K562 (cell line): ENCODE measurements around the gene INTS6L. TPM values are rescaled to one million over a fixed set of nuclear protein-coding genes. Genes with fewer than 3 reads are reported as not detected.

Experiments used
- ATAC-seq: fragments of 200-7000 bp; cut with Tn5 transposase; 3 replicates; pipeline ENCODE4 v1.9.1; 2020; ENCODE audit warnings: moderate library complexity
- BruUV-seq: library from RNA; stranded (reverse); fragments of 400-500 nt; replicated peaks from 2 replicates; lab custom pipeline; 2021; lab: Mats Ljungman, UMichigan
- CTCF ChIA-PET: fragments of 300-600 bp; formaldehyde crosslinking; extraction: SDS; loops from one replicate; lab custom pipeline; 2021; ENCODE audit warnings: low intra/inter-chr PET ratio; lab: Yijun Ruan, JAX
- POLR2A ChIA-PET: fragments of 300-600, 350-650 bp; sonication (Branson Sonifier 250); formaldehyde crosslinking; extraction: SDS; loops from one replicate; lab custom pipeline; 2021; ENCODE audit warnings: antibody characterized with exemption, inconsistent platforms; lab: Yijun Ruan, JAX
- DNase-seq, 4 experiments: peaks; one replicate each; pipeline versions ENCODE4 v3.0.0 to v3.0.0-alpha.2; 2011 to 2018; ENCODE audit warnings: low spot score in 3 of 4, mixed read lengths in 3 of 4; ENCODE audit errors: extremely low read depth in 1 of 4
- FAIRE-seq: peaks from 2 replicates; lab custom pipeline; 2011; peaks lifted over from hg19 to GRCh38; lab: Jason Lieb, UNC
- H2AFZ ChIP-seq: 2 replicates; pipeline ENCODE4 v1.6.0; 2011; ENCODE audit warnings: low read depth, low read length, control low read depth, inconsistent platforms
- H3K27ac ChIP-seq: fragments of 200-600 bp; 3 replicates; pipeline ENCODE4 v1.8.0; 2011; ENCODE audit warnings: low read depth, mild to moderate bottlenecking, control low read depth, inconsistent platforms, low read length, moderate library complexity, mixed read lengths; ENCODE audit errors: extremely low read depth
- H3K27me3 ChIP-seq, 2 experiments: fragments of 300-600 bp in 1 of 2; 2 replicates in 1 of 2; 3 replicates in 1 of 2; pipeline versions ENCODE4 v1.6.0 to v1.8.0; 2011; ENCODE audit warnings: inconsistent platforms in 2 of 2, low read length in 2 of 2, mild to moderate bottlenecking in 1 of 2, mixed read lengths in 1 of 2, moderate library complexity in 1 of 2; ENCODE audit not compliant: control insufficient read depth in 2 of 2, insufficient read depth in 2 of 2
- H3K36me3 ChIP-seq: fragments of 300-600 bp; 3 replicates; pipeline ENCODE4 v1.8.0; 2011; ENCODE audit warnings: mild to moderate bottlenecking, low read length, inconsistent platforms; ENCODE audit not compliant: control insufficient read depth, insufficient read depth
- H3K4me1 ChIP-seq, 2 experiments: fragments of 200-600 bp in 1 of 2; replicated peaks in 1 of 2; 2 replicates in 1 of 2; 3 replicates in 1 of 2; pipeline versions ENCODE4 v1.5.1 to v1.8.0; 2011; ENCODE audit warnings: inconsistent platforms in 2 of 2, low read length in 2 of 2, mild to moderate bottlenecking in 1 of 2, mixed read lengths in 1 of 2, moderate library complexity in 1 of 2; ENCODE audit not compliant: control insufficient read depth in 2 of 2, insufficient read depth in 2 of 2
- H3K4me2 ChIP-seq: 2 replicates; pipeline ENCODE4 v1.6.1; 2011; ENCODE audit warnings: low read length, control low read depth, inconsistent platforms, mixed read lengths; ENCODE audit not compliant: insufficient read depth
- H3K4me3 ChIP-seq: fragments of 200-600 bp; sonication (generic), shearing (Covaris generic); 2 replicates; pipeline ENCODE4 v1.5.1; 2016; ENCODE audit warnings: control low read depth, inconsistent platforms
- H3K79me2 ChIP-seq: fragments of 200-600 bp; 3 replicates; pipeline ENCODE4 v1.8.0; 2011; ENCODE audit warnings: low read length, inconsistent platforms; ENCODE audit not compliant: control insufficient read depth, insufficient read depth
- H3K9ac ChIP-seq, 2 experiments: 2 replicates each; pipeline versions ENCODE4 v1.6.0 to v1.6.1; 2011; ENCODE audit warnings: low read depth in 2 of 2, low read length in 2 of 2, control low read depth in 1 of 2, inconsistent platforms in 1 of 2, mild to moderate bottlenecking in 1 of 2, mixed read lengths in 1 of 2; ENCODE audit not compliant: insufficient read depth in 1 of 2
- H3K9me1 ChIP-seq: one replicate; pipeline ENCODE4 v1.6.0; 2011; ENCODE audit warnings: inconsistent platforms, mild to moderate bottlenecking, low read length, moderate library complexity; ENCODE audit not compliant: control insufficient read depth, insufficient read depth
- H3K9me3 ChIP-seq: replicated peaks from 2 replicates; pipeline ENCODE4 v1.5.1; 2011; ENCODE audit warnings: low read depth, low read length, inconsistent platforms; ENCODE audit not compliant: control insufficient read depth, insufficient read depth
- H4K20me1 ChIP-seq: replicated peaks from 2 replicates; pipeline ENCODE4 v1.6.1; 2011; ENCODE audit warnings: low read length, inconsistent platforms, mixed read lengths; ENCODE audit not compliant: control insufficient read depth, insufficient read depth
- ATF7 ChIP-seq: fragments of 450-650 bp; IDR thresholded peaks from 2 replicates; pipeline ENCODE4 v1.7.1; 2014; ENCODE audit warnings: mild to moderate bottlenecking, moderate library complexity
- KHSRP ChIP-seq: fragments of 450-650 bp; IDR thresholded peaks from 2 replicates; pipeline ENCODE4 v1.6.1; 2017
- MAFF ChIP-seq: IDR thresholded peaks from 2 replicates; pipeline ENCODE4 v1.6.1; 2012; ENCODE audit warnings: low read length, improper control_type of control experiment
- MCM5 ChIP-seq: fragments of 450-650 bp; IDR thresholded peaks from 2 replicates; pipeline ENCODE4 v1.6.1; 2016; ENCODE audit warnings: low read depth
- NFIC ChIP-seq: fragments of 450-650 bp; IDR thresholded peaks from 2 replicates; pipeline ENCODE4 v1.6.1; 2017; ENCODE audit warnings: mild to moderate bottlenecking, inconsistent platforms
- NUFIP1 ChIP-seq: fragments of 450-650 bp; IDR thresholded peaks from 2 replicates; pipeline ENCODE4 v1.6.1; 2018; ENCODE audit not compliant: partially characterized antibody
- POLR3G ChIP-seq: IDR thresholded peaks from 2 replicates; pipeline ENCODE4 v1.6.1; 2011; ENCODE audit not compliant: insufficient read length, insufficient replicate concordance; ENCODE audit errors: extremely low read depth
- RAD51 ChIP-seq: fragments of 450-650 bp; IDR thresholded peaks from 2 replicates; pipeline ENCODE4 v1.7.1; 2016; ENCODE audit warnings: low read depth, mild to moderate bottlenecking, borderline replicate concordance
- RBBP5 ChIP-seq: fragments of 200-600 bp; sonication (generic); IDR thresholded peaks from 2 replicates; pipeline ENCODE4 v1.6.1; 2012; ENCODE audit warnings: borderline replicate concordance, mild to moderate bottlenecking, low read length, control low read depth, inconsistent platforms; ENCODE audit not compliant: insufficient read depth, poor library complexity, severe bottlenecking
- RHOXF2B ChIP-seq: fragments of 250-450 bp; sonication (Bioruptor Pico); conservative IDR thresholded peaks from 2 replicates; pipeline ENCODE4 v1.5.1; 2021
- ZC3H11A ChIP-seq: IDR thresholded peaks from 2 replicates; pipeline ENCODE4 v1.6.1; 2012; ENCODE audit warnings: low read depth, low read length, improper control_type of control experiment
- ZC3H4 ChIP-seq: sonication (generic); formaldehyde crosslinking; IDR thresholded peaks from 2 replicates; pipeline ENCODE4 v1.9.0; 2021; ENCODE audit warnings: missing genetic modification reagents, borderline replicate concordance
- ZKSCAN8 ChIP-seq: fragments of 200-800 bp; sonication (Bioruptor generic); IDR thresholded peaks from 2 replicates; pipeline ENCODE4 v1.6.1; 2016; ENCODE audit warnings: missing genetic modification characterization, missing compliant biosample characterization
- ZNF444 ChIP-seq: fragments of 250-450 bp; sonication (Bioruptor Pico); IDR thresholded peaks from 2 replicates; pipeline ENCODE4 v1.4.0; 2020; ENCODE audit warnings: mild to moderate bottlenecking, moderate library complexity
- WGBS: fragments of 100-300 bp; shearing (Covaris generic); methylation state at CpG from one replicate; pipeline ENCODE4 v1.1.6; 2016; ENCODE audit warnings: low coverage, mixed read lengths; ENCODE audit not compliant: insufficient coverage; ENCODE audit errors: missing lambda C conversion rate; 5-methylcytosine and 5-hydroxymethylcytosine counted together
- in situ Hi-C: fragments of 300-500 bp; cut with MboI; formaldehyde crosslinking; loops from 4 replicates; pipeline ENCODE4 v1.15.0; 2018; ENCODE audit warnings: inconsistent platforms, mixed read lengths
- intact Hi-C: fragments of 100-400 bp; cut with micrococcal nuclease; formaldehyde crosslinking; loops from 2 replicates; pipeline ENCODE4 v1.14.2; 2022
- polyA plus RNA-seq, 8 experiments: library from polyadenylated mRNA; depleted of rRNA in 4 of 8; stranded (reverse) in 5 of 8; unstranded in 3 of 8; fragments of >200 nt; fragmentation: Nextera tagmentation in 2 of 8; fragmentation: Illumina TruSeq in 1 of 8; extraction: Ambion mirVana in 2 of 8; extraction: Trizol in 1 of 8; gene quantifications; 2 replicates each; pipeline versions ENCODE4 v1.2.1 to v1.2.3, GENCODE V29; 2011 to 2014; ENCODE audit warnings: inconsistent platforms in 1 of 8, missing spikeins in 1 of 8
- total RNA-seq, 7 experiments: library from RNA; depleted of rRNA in 6 of 7; stranded (reverse); fragments of >200 nt in 6 of 7; fragmentation: Illumina TruSeq in 2 of 7; extraction: Trizol in 2 of 7; gene quantifications; 2 replicates each; pipeline versions ENCODE4 v1.2.1 to v1.2.3, GENCODE V29; 2011 to 2021; ENCODE audit warnings: low replicate concordance in 1 of 7

INTS6L gene
- total and polyA plus RNA-seq, 9 of the 15 experiments (the other 6 are each of a cell fraction or from before 2014, with no cell fraction given), result 6.1 to 44.9 (median 21.9) TPM

DNA sequence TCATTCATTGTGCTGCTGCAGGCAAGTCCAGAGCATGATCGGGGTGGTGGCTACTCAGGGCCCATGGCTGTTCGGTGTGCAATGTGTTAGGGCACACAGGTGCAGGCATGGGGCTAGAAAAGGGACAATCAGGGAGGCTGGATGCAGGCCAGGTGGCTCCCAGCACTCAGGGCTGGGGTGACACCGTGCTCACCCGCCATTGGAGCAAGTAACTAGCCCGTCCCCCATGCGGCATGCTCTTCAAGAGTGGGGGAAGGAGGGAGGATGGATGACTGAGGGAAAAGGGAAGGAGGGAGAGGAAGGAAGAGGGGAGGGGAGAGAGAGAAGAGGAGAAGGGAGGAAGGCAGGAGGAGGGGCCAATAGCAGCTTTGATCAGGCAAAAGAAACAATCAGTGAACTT, 64.7 kb downstream of the INTS6L start:
- Histone ChIP-seq H3K36me3 (peaks cover 17% of the 10 kb centered on the region; the same call in 1 of the 3 replicates), H3K9ac (no peak overlapping the region), H4K20me1 (no peaks in the 10 kb centered on the region), H3K4me1 (no peaks in the 10 kb centered on the region), H3K27ac (no peak overlapping the region), H3K9me1 (no peaks in the 10 kb centered on the region), H3K9me3 (no peaks in the 10 kb centered on the region)
- DNase-seq, result peak in 1 of 4 experiments; percentile 4
- peak; percentile 62 for ATAC-seq
- BruUV-seq, result no TSS peak
- 0% methylated on average over 1 of the region's 6 CpGs for WGBS
- in situ Hi-C loops, result loop anchor here (5.0 kb wide), 1 partner anchor 98 kb away; no protein-coding TSS in a partner anchor
- FAIRE-seq, result no peak
- CTCF ChIA-PET, result no interaction called here
- 0 out of 2 replicates have a peak, but pooled peaks have one; percentile 8 for TF ChIP-seq NFIC
- no peak for TF ChIP-seq MAFF
- TF ChIP-seq, all 486 proteins: peak for 1
- H3K79me2 ChIP-seq, result no peaks in the 10 kb centered on the region
- intact Hi-C loops, result no loop called here
- H2AFZ ChIP-seq, result no peak overlapping the region
- POLR2A ChIA-PET, result no interaction called here
- no peaks in the 10 kb centered on the region; a peak in 1 of 5 replicates for H3K27me3 ChIP-seq
- no peak overlapping the region for H3K4me2 ChIP-seq
- H3K4me3 ChIP-seq, result no peak overlapping the region

DNA sequence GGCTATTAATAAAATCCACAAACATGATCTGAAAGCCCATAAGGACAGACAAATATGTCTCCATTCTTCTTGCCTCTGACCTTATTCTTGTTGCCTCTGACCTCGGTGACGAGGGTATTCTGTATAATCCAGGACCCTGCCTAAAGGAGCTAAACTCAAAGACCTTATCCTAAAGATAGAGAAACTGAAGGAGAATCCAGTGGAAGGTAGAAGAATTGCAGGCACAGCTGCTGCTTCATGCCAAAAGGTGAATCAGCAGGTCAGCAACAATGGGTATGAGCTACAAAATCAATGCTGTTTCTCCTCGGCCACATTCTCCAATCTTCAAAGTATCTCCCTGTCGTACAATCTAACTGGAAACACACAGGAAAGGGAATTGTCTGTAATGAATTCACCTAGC, 71.4 kb downstream of the INTS6L start:
- FAIRE-seq, result peak; percentile 79
- no TSS peak for BruUV-seq
- CTCF ChIA-PET, result interaction anchor here (0.6 kb wide), 1 partner anchor 1170 kb away, joined by 4 read pairs; no protein-coding TSS in a partner anchor

More for the DNA sequence above, 71.4 kb downstream of the INTS6L start:
- no peaks in the 10 kb centered on the region for H4K20me1 ChIP-seq
- DNase-seq (no peak), ATAC-seq (peak; percentile 51; the same call in 1 of the 3 replicates)
- no peak overlapping the region for H3K27ac ChIP-seq
- no peak overlapping the region for H3K4me2 ChIP-seq
- H3K36me3 ChIP-seq, result no peaks in the 10 kb centered on the region
- no peak overlapping the region for H3K4me3 ChIP-seq
- in situ Hi-C loops (no loop called here), intact Hi-C loops (no loop called here)
- no peaks in the 10 kb centered on the region for H3K79me2 ChIP-seq
- H3K9ac ChIP-seq, result no peak overlapping the region
- POLR2A ChIA-PET, result no interaction called here
- H2AFZ ChIP-seq, result no peak overlapping the region
- 0% methylated on average over 4 of the region's 4 CpGs for WGBS
- H3K9me1 ChIP-seq, result no peaks in the 10 kb centered on the region
- H3K9me3 ChIP-seq, result no peaks in the 10 kb centered on the region
- no peaks in the 10 kb centered on the region; a peak in 2 of 5 replicates for H3K27me3 ChIP-seq
- H3K4me1 ChIP-seq, result 0 out of 5 replicates have a peak, but pooled peaks cover 0 to 4% of the 10 kb centered on the region in 2 experiments
- no peak for TF ChIP-seq NUFIP1
- no peak for TF ChIP-seq MCM5
- TF ChIP-seq POLR3G, result no peak
- no peak for TF ChIP-seq RAD51
- no peak for TF ChIP-seq RBBP5
- no peak for TF ChIP-seq ZC3H4 (CRISPR knock-in tag)
- TF ChIP-seq RHOXF2B (CRISPR knock-in tag), result no peak
- TF ChIP-seq ZNF444 (CRISPR knock-in tag), result no peak
- no peak for TF ChIP-seq KHSRP
- no peak for TF ChIP-seq ZKSCAN8 (CRISPR knock-in tag)
- TF ChIP-seq ZC3H11A, result no peak
- no peak for TF ChIP-seq ATF7
- TF ChIP-seq, all 486 proteins: peak for 0
